Activated CD8-positive, alpha-beta T cell treated with anti-CD3 and anti-CD28 coated beads, Interleukin-2, amount 10 ng/mL, durations not matched to agents 7 days and 5 days (primary cell): ENCODE results near the gene RETREG1. TPM values are rescaled to one million over a fixed set of nuclear protein-coding genes. Genes with fewer than 3 reads are reported as not detected.
"Not testable (repeated sequence)": the region's sequence is repeated elsewhere in the genome, so short reads cannot be mapped to it uniquely, and the experiment has no call there.

Source experiments
- ATAC-seq: fragments of 150-1000 bp; cut with Tn5 transposase; one replicate; pipeline ENCODE4 v1.10.0; 2021; ENCODE audit warnings: moderate library complexity
- CTCF ChIA-PET: fragments of 350-600 bp; sonication (Branson Sonifier 250); formaldehyde crosslinking; loops from one replicate; lab custom pipeline; 2021; ENCODE audit warnings: antibody characterized with exemption; lab: Charles Lee
- POLR2A ChIA-PET: fragments of 350-600 bp; sonication (Branson Sonifier 250); formaldehyde crosslinking; loops from one replicate; lab custom pipeline; 2021; ENCODE audit warnings: antibody characterized with exemption; lab: Charles Lee
- DNase-seq: peaks from one replicate; pipeline ENCODE4 v3.0.0-alpha.2; 2020
- H3K27ac Mint-ChIP-seq: one replicate; pipeline ENCODE4 v1.8.0; 2021; ENCODE audit warnings: mild to moderate bottlenecking, mixed read lengths
- H3K27me3 Mint-ChIP-seq: one replicate; pipeline ENCODE4 v1.8.0; 2021; ENCODE audit warnings: low read depth, mixed read lengths
- H3K36me3 Mint-ChIP-seq: one replicate; pipeline ENCODE4 v1.8.0; 2021; ENCODE audit warnings: low read depth, mixed read lengths
- H3K4me1 Mint-ChIP-seq: one replicate; pipeline ENCODE4 v1.8.0; 2021; ENCODE audit warnings: low read depth, mixed read lengths
- H3K4me3 Mint-ChIP-seq: one replicate; pipeline ENCODE4 v1.8.0; 2021; ENCODE audit warnings: mild to moderate bottlenecking, mixed read lengths
- H3K9me3 Mint-ChIP-seq: one replicate; pipeline ENCODE4 v1.8.0; 2022; ENCODE audit warnings: mixed read lengths; ENCODE audit not compliant: insufficient read depth
- total RNA-seq, 2 experiments: library from RNA; stranded (reverse); gene quantifications; one replicate each; pipeline ENCODE4 v1.2.3, GENCODE V29; 2021

Gene RETREG1
- total RNA-seq, 2 experiments from 2014 or later = 47.1 to 51.8 TPM

DNA sequence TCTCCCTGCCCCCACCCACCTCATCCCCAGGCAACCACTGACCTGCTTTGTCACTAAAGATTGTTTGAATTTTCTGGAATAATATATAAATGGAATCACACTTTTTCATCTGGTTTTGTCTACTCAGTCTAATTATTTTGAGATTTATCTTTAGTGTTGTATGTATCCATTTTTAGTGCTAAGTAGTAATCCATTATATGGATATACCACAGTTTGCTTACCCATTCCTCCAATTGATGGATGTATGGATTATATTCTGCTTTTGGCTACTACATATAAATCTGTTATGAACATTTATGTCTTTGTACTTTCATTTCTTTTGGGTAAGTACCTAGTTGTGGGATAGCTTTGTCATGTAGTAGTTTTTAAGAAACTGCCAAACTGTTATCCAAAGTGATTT lies 136.7 kb downstream of the RETREG1 start:
- DNase-seq (no peak), ATAC-seq (no peak)
- H3K27ac Mint-ChIP-seq = no peak overlapping the region
- H3K4me3 Mint-ChIP-seq = no peak overlapping the region
- no peaks in the 10 kb centered on the region for H3K4me1 Mint-ChIP-seq
- POLR2A ChIA-PET = no interaction called here
- no peaks in the 10 kb centered on the region for H3K9me3 Mint-ChIP-seq
- H3K36me3 Mint-ChIP-seq = peaks cover 26% of the 10 kb centered on the region
- CTCF ChIA-PET = interaction anchor here (1.3 kb wide), 1 partner anchor 25 kb away, joined by 3 read pairs; no protein-coding TSS in a partner anchor
- H3K27me3 Mint-ChIP-seq = no peaks in the 10 kb centered on the region

DNA sequence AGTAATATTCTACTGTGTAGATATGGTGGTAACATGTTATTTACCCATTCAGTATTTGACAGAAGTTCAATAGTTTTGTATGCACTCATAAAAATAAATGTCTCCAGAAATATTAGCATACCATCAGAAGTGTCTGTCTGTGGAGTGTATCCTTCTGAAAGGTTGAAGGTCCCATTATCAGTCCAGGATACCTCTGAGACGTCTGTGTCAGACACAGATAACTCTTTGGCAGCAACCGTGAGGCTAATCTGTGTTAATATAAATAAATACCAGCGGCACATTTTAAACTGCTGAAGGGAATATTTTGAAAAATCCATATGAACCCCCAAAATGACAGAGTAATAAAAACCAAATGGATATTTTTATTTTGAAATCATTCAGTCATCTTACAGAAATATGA lies 139.3 kb downstream of the RETREG1 start:
- H3K27me3 Mint-ChIP-seq = no peaks in the 10 kb centered on the region
- CTCF ChIA-PET = interaction anchor here (0.9 kb wide), 1 partner anchor 9 kb away, joined by 3 read pairs; no protein-coding TSS in a partner anchor
- H3K27ac Mint-ChIP-seq = no peak overlapping the region
- H3K36me3 Mint-ChIP-seq = peaks cover 36% of the 10 kb centered on the region
- no peak overlapping the region for H3K4me3 Mint-ChIP-seq
- no peak for ATAC-seq
- H3K9me3 Mint-ChIP-seq = no peaks in the 10 kb centered on the region
- no peak for DNase-seq
- POLR2A ChIA-PET = no interaction called here
- no peaks in the 10 kb centered on the region for H3K4me1 Mint-ChIP-seq

DNA sequence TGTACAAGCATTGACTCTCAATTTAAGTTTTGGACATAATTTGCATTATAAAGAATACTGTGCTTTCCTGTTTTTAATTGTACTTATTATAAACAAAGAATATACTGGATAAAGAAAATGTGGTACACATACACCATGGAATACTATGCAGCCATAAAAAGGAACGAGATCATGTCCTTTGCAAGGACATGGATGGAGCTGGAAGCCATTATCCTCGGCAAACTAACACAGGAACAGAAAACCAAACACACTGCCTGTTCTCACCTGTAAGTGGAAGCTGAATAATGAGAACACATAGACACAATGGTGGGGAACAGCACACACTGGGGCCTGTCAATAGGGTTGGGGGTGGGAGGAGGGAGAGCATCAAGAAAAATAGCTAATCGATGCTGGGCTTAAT lies 140.4 kb downstream of the RETREG1 start:
- CTCF ChIA-PET, ATAC-seq, H3K4me1 Mint-ChIP-seq, H3K9me3 Mint-ChIP-seq, H3K27ac Mint-ChIP-seq, H3K4me3 Mint-ChIP-seq, POLR2A ChIA-PET, H3K27me3 Mint-ChIP-seq, DNase-seq: not testable (repeated sequence)
- H3K36me3 Mint-ChIP-seq = peaks cover 32% of the 10 kb centered on the region

DNA sequence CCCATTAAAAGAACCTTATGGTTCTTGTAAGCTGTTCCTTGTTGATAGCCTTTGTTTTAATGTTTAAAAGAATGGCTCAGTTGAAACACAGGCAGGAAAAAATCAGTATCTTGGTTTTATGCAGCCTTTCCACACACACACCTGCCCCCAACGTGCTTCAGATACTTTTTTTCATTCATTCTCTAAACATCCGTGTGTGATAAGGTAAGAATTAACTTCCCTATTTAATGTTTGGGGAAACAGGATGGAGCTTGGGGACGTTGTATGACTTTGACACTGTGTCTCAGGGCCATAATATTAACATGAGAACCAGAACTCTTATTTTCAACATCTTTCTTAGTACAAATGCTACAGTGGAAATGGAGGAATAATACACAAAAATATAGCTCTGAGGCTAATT lies 145.4 kb downstream of the RETREG1 start:
- H3K4me3 Mint-ChIP-seq = no peak overlapping the region
- H3K27me3 Mint-ChIP-seq = no peaks in the 10 kb centered on the region
- DNase-seq (no peak), ATAC-seq (no peak)
- H3K9me3 Mint-ChIP-seq = no peaks in the 10 kb centered on the region
- ChIA-PET POLR2A (no interaction called here), CTCF (interaction anchor here (1.4 to 5.8 kb wide), 3 partner anchors 14 to 114 kb away, joined by 3 to 61 read pairs (median 3); no protein-coding TSS in a partner anchor)
- H3K27ac Mint-ChIP-seq = no peak overlapping the region
- peaks cover 28% of the 10 kb centered on the region for H3K36me3 Mint-ChIP-seq
- peaks cover 27% of the 10 kb centered on the region for H3K4me1 Mint-ChIP-seq

DNA sequence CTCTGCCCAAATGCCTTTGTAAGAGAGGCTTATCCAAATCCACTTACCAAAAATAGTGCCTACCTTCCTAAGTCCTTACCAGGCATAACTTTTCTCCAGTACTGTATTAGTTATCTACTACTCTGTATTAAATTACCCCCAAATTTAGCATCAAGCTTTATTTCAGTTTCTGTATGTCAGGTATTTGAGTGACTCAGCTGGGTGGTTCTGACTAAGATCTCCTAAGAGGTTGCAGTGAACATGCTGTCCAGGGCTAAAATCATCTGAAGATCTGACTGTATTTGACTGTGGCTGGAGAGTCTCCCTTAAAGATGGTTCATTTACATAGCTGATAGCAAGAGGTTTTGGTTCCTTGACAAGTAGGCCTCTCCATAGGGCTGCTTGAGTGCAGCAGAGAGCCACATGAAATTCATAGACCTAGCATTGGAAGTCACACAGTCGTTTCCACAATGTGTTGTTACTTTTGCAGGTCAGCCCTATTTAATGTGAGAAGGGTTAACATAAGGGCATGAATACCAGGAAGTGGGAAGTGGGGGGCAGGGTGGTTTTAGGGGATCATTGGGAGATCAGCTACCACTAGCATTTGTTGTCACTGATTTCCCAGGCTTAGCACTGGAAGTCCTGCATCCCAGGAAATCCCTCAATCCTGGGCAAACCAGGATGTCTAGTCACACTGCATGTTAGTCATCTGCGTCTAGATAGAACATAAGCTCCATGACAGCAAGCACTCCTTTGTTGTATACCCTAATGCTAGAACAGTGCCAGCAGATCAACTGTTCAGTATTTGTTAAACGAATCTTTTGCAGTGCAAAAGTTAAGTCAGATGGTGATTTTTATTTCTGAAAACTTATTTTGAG lies 149.2 kb downstream of the RETREG1 start:
- ChIA-PET POLR2A (no interaction called here), CTCF (interaction anchor here (0.7 to 5.8 kb wide), 5 partner anchors 11 to 200 kb away, joined by 3 to 61 read pairs (median 3); no protein-coding TSS in a partner anchor)
- peak overlapping the region; percentile 97 for H3K4me3 Mint-ChIP-seq
- no peaks in the 10 kb centered on the region for H3K27me3 Mint-ChIP-seq
- H3K9me3 Mint-ChIP-seq = no peaks in the 10 kb centered on the region
- H3K27ac Mint-ChIP-seq = peak overlapping the region; percentile 97
- DNase-seq (no peak), ATAC-seq (no peak)
- peaks cover 41% of the 10 kb centered on the region for H3K36me3 Mint-ChIP-seq
- peaks cover 59% of the 10 kb centered on the region for H3K4me1 Mint-ChIP-seq

DNA sequence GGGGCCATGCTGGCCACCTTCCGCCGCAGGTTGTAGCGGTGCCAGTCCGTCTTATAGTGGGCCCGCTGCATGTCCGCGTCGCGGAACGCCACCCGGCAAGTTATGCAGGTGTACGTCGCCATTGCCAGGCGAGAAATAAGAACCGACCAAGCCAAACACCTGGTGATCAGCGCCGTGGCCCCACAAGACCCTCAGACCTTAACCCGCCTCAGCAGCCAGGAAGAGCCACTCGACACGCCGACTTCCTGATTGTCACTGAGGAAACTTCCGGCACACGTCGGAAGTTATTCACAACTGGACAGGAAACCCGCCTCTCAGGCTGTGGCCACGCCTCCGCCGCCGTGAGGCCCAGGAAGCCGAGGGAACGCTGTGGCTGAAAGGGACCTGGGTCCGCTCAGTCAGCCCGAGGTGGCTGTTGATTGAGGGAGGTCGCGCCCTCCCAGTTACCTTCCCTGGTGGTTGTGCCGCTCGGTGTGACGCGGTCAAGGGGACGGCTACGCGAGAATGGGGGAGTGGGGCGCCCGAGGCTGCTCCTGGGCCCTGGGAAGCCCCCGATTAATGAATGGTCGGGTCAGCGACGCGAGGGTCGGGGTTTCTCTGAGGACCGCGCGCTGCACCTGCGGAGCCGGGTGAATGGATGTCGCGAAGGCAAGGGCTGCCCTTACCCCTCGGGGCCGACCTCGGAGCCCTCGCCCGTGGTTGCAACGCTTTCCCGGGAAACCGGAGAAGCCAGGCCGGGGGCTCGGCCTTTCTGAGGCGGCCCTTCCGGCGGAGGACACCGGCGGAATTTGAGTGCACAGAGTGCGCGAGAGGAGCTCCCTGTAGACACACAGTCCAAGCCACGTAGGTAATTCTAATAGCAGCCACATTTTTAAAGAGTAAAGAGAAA lies 151.0 kb downstream of the RETREG1 start, which contains the start of gene ZNF622:
ZNF622 (minus strand) TSS at position 257 of the 889 bp plus-strand sequence; CDS start at position 122, 135 bp downstream.
- Mint-ChIP-seq H3K4me3 (peak within 1 kb of the TSS; percentile 97), H3K27ac (peak within 1 kb of the TSS; percentile 97), H3K4me1 (peaks cover 77% of the 10 kb centered on the region), H3K27me3 (no peaks in the 10 kb centered on the region), H3K36me3 (peaks cover 57% of the 10 kb centered on the region), H3K9me3 (no peaks in the 10 kb centered on the region)
- DNase-seq (peak; percentile 93), ATAC-seq (peak; percentile 93)
- CTCF ChIA-PET = interaction anchor here (3.0 kb wide), 1 partner anchor 10 kb away, joined by 25 read pairs; no protein-coding TSS in a partner anchor
- POLR2A ChIA-PET = interaction anchor here (0.9 kb wide), 1 partner anchor 10 kb away, joined by 9 read pairs; no protein-coding TSS in a partner anchor

DNA sequence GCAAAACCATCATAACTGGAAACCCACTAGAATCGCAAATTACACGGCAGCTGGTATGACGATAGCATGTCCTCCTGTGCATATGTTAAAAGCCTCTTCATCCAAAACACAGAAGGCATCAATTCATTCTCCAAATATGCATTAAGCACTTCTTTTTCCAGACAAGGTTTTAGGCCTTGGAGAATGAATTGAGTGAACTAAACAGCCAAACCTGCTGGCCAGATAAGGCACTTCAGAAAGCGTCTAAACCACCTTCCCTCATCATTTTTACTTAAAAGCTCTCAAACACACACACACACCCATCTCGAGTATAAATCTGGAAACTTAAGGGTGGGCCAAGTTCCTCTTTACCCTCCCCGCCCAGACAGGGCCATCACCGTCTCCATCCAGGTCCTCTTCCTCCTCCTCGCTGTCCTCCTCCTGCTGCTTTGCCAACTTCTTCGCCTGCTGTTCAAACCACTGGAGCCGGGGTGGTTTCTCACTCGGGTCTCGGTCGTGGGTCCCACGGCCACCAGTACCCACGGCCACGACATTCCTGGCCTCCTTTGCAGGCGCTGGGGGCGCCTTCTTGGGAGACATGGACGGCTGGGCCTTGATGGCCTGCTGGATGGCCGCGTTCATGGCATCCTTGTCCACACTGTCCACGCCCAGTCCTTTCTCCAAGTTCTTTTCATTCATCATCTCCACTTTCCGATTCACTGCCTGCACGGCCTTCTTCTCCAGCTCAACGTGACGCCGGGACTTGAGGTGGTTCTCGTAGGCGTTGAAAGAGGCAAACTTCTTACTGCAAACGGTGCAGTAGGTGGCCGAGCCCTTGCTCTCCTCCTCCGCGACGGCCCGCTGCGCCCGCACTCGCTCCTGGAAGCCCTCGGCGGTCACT lies 151.9 kb downstream of the RETREG1 start:
- ChIA-PET POLR2A (interaction anchor here (0.9 kb wide), 1 partner anchor 9 kb away, joined by 9 read pairs; no protein-coding TSS in a partner anchor), CTCF (interaction anchor here (0.8 to 3.0 kb wide), 3 partner anchors 9 to 304 kb away, joined by 3 to 25 read pairs (median 3); no protein-coding TSS in a partner anchor)
- H3K9me3 Mint-ChIP-seq = no peaks in the 10 kb centered on the region
- DNase-seq = no peak
- ATAC-seq = no peak
- H3K4me1 Mint-ChIP-seq = peaks cover 81% of the 10 kb centered on the region
- peaks cover 61% of the 10 kb centered on the region for H3K36me3 Mint-ChIP-seq
- H3K4me3 Mint-ChIP-seq = peak overlapping the region; percentile 97
- peak overlapping the region; percentile 97 for H3K27ac Mint-ChIP-seq
- H3K27me3 Mint-ChIP-seq = no peaks in the 10 kb centered on the region

DNA sequence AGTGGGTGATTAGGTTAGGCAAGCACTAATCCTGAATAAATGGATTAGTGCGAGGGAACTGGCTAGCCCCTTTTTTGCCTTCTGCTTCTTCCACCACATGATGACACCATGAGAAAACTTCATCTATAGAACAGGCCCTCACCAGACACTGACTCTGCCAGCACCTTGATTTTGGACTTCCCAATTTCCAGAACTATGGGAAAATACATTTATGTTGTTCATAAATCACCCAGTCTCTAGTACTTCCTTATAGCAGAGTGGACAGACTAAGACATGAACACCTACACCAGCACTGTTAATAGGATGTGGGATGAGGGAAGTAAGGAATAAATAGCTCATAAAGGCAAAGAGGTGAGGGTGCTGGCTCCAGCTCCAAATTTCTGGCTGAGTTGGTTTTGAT lies 152.6 kb downstream of the RETREG1 start:
- H3K9me3 Mint-ChIP-seq = no peaks in the 10 kb centered on the region
- DNase-seq (no peak), ATAC-seq (no peak)
- H3K4me3 Mint-ChIP-seq = peak overlapping the region; percentile 97
- peak overlapping the region; percentile 97 for H3K27ac Mint-ChIP-seq
- POLR2A ChIA-PET = no interaction called here
- H3K27me3 Mint-ChIP-seq = no peaks in the 10 kb centered on the region
- peaks cover 66% of the 10 kb centered on the region for H3K36me3 Mint-ChIP-seq
- H3K4me1 Mint-ChIP-seq = peaks cover 82% of the 10 kb centered on the region
- CTCF ChIA-PET = interaction anchor here (0.8 to 3.0 kb wide), 3 partner anchors 8 to 303 kb away, joined by 3 to 25 read pairs (median 3); no protein-coding TSS in a partner anchor

DNA sequence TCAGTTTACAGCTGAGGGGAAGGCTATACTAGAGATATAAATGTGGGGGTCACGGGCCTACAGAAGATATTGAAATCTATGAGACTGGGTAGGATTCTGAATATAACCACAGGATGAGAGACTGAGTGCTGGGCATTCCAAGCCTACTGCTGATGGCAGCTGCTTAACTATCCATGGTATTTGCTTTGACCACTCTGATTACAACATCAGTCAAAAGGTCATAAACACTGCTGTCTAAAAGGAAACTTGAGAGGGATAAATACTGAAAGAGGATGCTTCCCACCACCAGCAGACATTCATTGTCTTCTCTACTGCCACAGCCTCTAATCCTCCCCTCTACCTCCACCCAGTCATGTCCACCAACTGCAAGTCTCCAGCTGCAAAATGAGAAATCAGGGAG lies 155.0 kb downstream of the RETREG1 start:
- no peaks in the 10 kb centered on the region for H3K9me3 Mint-ChIP-seq
- H3K4me1 Mint-ChIP-seq = peaks cover 72% of the 10 kb centered on the region
- no peaks in the 10 kb centered on the region for H3K27me3 Mint-ChIP-seq
- DNase-seq = no peak
- no peak for ATAC-seq
- POLR2A ChIA-PET = no interaction called here
- H3K4me3 Mint-ChIP-seq = no peak overlapping the region
- CTCF ChIA-PET = no interaction called here
- peaks cover 70% of the 10 kb centered on the region for H3K36me3 Mint-ChIP-seq
- H3K27ac Mint-ChIP-seq = peak overlapping the region; percentile 29

DNA sequence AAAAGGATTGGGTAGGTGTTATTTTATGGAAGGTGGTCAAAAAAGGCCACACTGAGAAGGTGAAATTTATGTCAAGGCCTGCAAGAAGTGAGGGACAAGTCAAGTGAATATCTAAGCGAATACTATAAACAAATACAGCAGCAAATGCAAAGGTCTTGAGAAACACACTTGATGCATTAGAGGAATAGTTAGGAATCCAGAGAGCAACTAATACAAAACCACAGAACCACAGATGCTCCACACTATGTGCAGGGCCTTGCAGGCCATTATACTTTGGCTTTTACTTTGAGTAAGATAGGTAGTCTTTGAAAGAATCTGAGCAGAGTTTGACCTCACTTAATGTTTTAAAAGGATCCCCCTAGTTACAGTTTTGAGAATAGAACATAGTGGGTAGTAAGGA lies 155.8 kb downstream of the RETREG1 start:
- Mint-ChIP-seq H3K36me3 (peaks cover 76% of the 10 kb centered on the region), H3K4me3 (no peak overlapping the region), H3K9me3 (no peaks in the 10 kb centered on the region), H3K4me1 (peaks cover 72% of the 10 kb centered on the region), H3K27ac (no peak overlapping the region), H3K27me3 (no peaks in the 10 kb centered on the region)
- no peak for DNase-seq
- ChIA-PET CTCF (interaction anchor here (9.9 kb wide), 1 partner anchor 301 kb away, joined by 71 read pairs; no protein-coding TSS in a partner anchor), POLR2A (no interaction called here)
- ATAC-seq = no peak
